ENCODE data around the gene CHAC1.

The CHAC1 gene

DNA sequence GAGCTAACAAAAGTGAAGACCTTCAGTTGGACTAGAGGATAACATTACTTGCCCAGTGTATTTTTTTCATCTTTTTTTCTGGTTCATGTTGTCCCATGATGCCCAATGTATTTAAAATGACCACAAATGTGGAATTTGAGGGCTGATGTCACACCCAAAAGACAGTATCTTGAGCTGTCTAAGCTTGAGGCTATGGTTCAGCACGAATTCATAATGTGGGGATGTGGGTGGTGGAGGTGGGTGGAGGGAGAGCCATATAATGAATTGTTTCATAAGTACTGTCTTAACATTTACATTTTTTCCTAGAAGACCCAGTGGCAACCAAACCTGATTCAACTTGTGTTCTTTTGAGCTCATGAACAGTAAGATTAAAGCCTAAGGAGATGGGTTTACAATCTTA lies 37.5 kb downstream of the CHAC1 start:
- DNase-seq, result no peak

GRCh38 chr15:40991355-40991754 lies 38.1 kb downstream of the CHAC1 start:
- no peak for DNase-seq

DNA sequence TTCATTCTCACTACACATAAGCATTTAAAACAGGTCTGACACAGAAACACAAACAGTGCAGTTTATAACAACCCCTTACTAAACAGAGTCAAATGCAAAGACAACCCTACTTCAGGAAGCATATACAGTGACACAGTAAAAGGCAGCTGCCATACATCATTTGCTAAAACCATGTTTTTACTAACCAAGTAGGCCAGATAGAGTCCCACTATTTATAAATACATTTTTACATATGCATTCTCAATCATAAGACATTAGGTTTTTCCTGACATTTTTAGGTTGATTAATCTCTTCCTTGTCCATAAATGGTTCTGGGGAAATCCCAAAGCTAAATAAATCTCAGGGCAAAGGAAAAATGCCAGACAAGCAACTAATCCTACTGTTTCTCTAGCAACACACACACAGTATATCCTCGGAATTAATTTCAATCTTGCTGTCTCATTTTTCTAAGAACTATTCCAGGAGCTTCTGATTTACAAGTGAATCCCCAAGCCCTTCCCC lies 39.0 kb downstream of the CHAC1 start:
- DNase-seq, result no peak

DNA sequence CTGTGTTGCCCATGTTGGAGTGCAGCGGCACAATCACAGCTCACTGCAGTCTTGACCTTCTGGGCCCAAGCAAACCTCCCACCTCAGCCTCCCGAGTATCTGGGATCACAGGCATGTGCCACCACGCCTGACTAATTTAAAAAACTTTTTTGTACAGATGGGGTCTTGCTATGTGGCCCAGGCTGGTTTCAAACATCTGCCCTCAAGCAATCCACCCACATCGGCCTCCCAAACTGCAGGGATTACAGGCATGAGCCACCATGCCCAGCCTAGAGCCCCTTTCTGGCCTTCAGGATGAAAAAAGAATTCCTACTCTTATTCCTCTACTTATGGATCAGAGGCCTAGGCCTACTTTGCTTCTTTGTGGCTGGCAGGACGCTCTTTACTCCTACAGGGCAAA lies 39.6 kb downstream of the CHAC1 start:
- no peak for DNase-seq

DNA sequence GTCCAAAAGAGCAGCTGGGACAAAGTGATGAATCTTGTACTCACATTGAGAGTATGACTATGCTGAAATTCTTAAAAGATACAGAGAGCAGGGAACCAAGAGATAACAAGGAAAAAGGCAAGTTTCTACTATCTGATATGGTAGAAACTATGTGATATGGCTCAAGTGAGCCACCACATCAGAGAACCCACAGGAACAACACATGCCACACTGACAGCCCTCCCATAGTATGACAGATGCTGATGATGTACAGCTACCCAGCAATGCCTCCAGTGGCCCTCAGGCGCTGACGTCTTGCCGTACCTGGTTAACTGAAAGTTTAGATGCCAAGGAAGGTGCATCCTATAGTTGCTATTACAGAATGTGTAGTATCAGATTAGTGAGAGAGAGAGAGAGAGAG lies 42.4 kb downstream of the CHAC1 start:
- DNase-seq, result no peak

- DNase-seq, result no peak
These were observed 45.9 kb downstream of the CHAC1 start for GRCh38 chr15:40999190-40999589.

DNA sequence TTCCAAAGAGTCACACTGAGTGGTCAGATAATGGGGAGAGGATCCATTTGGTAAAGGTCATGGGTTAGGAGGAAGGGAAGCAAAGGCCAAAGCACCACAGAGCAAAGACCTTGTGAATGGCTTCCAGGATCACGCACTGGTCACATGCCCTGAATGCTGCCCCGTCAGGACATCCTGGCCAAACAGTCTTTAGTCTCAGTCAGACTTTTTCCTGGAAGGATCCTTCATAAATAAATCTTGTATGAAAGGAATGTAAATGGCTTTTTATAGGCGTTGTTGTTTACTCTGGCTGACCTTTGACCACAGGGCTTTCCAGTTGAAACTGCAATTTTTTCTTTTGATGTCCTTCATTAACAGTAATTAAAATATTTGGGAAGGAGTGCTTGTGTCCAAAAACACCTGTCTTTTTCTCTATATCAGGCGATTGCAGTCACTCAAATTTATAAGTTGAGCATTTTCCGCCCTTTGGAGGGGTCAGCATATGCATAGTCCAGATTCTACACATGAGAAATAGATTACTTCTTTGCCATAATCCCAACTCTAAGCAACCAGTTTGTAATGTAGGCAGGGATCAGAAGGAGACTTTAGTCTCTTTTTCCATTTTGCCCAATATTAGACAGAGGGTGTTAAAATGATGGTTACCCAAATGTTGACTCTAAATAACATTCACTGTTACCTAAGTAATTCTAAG lies 48.4 kb downstream of the CHAC1 start:
- DNase-seq, result no peak

- no peak for DNase-seq
These were observed 51.2 kb downstream of the CHAC1 start for GRCh38 chr15:41004490-41004889.
